Measurements from ENCODE around the gene MED27. TPM values are rescaled to one million over a fixed set of nuclear protein-coding genes. Genes with fewer than 3 reads are reported as not detected.

Gene MED27, protein sequence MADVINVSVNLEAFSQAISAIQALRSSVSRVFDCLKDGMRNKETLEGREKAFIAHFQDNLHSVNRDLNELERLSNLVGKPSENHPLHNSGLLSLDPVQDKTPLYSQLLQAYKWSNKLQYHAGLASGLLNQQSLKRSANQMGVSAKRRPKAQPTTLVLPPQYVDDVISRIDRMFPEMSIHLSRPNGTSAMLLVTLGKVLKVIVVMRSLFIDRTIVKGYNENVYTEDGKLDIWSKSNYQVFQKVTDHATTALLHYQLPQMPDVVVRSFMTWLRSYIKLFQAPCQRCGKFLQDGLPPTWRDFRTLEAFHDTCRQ
- total RNA-seq, result 36.7 and 39.7 TPM in 2 replicates

DNA sequence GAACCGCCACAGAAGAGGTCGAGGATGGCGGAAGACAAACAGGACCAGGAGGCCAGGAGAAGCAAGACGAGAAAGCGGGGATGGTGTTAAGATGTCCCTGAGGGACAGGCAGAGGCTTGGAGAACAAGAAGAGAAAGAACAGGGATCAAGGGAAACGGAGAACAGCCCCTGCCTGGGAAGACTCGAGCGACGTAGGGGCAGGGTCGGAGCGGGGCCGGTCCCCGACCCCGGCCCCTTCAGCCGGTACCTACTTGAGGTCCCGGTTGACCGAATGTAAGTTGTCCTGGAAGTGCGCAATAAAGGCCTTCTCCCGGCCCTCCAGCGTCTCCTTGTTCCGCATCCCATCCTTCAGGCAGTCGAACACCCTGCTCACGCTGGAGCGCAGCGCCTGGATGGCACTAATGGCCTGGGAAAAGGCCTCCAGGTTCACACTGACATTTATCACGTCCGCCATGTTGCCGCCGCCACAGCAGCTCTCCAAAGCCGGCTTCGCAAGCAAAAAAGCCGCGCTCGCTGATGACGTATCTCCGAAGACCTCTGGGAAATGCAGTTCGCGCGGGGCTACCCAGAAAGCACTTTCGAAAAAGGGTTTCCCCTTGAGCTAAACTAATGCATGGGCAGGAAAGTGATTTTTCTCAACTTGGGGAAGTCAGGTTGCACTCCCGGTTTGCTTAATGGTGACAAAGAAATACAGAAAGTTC lies at the start of gene MED27:
Gene MED27, minus strand, starts transcription at position 477 of the 701 bp plus-strand sequence. Its CDS starts 23 bp downstream, at position 454.

Other genes with a start within 250 kb of the MED27 start
- gene NTNG2, start 82.2 kb upstream of the MED27 start, total RNA-seq, result under 0.01 and 0.15 TPM in 2 replicates

Measured in bronchus fibroblast of lung (primary cell).